ENCODE measurements around the gene SF3A1. TPM values are rescaled to one million over a fixed set of nuclear protein-coding genes. Genes with fewer than 3 reads are reported as not detected.

Gene SF3A1
- total RNA-seq, 1 donor from 2014 or later: 92.9 TPM

GRCh38 chr22:30320021-30320556 is 36.6 kb downstream of the SF3A1 start:
- no peak overlapping the region for H3K4me3 ChIP-seq
- H3K9me3 ChIP-seq: no peaks in the 10 kb centered on the region
- peaks cover 0 to 18% of the 10 kb centered on the region in 2 donors for H3K36me3 ChIP-seq
- H3K27ac ChIP-seq: peak overlapping the region; percentile 29 to 95
- peaks cover 19 to 86% of the 10 kb centered on the region in 2 donors for H3K4me1 ChIP-seq
- no peak for DNase-seq (ENCODE audit: low spot score in 2 of 2)
- no peak for TF ChIP-seq CTCF (IDR thresholded peaks at IDR 0.05)
- H3K27me3 ChIP-seq: no peaks in the 10 kb centered on the region
- intact Hi-C loops (cut with DNase I): no loop called here

GRCh38 chr22:30318799-30319419 is 37.8 kb downstream of the SF3A1 start:
- Histone ChIP-seq H3K4me3 (no peak overlapping the region), H3K27me3 (no peaks in the 10 kb centered on the region), H3K4me1 (peaks cover 19 to 80% of the 10 kb centered on the region in 2 donors), H3K36me3 (peaks cover 0 to 23% of the 10 kb centered on the region in 2 donors), H3K27ac (peak overlapping the region; percentile 2 to 51), H3K9me3 (no peaks in the 10 kb centered on the region)
- intact Hi-C loops (cut with DNase I): no loop called here
- TF ChIP-seq CTCF (IDR thresholded peaks at IDR 0.05): no peak
- DNase-seq (ENCODE audit: low spot score in 2 of 2): no peak

- intact Hi-C loops (cut with DNase I): no loop called here
- peak overlapping the region; percentile 6 to 22 for H3K27ac ChIP-seq
These were observed 38.9 kb downstream of the SF3A1 start for GRCh38 chr22:30317778-30318177.

GRCh38 chr22:30315962-30316576 is 40.6 kb downstream of the SF3A1 start:
- no peaks in the 10 kb centered on the region for H3K9me3 ChIP-seq
- no peaks in the 10 kb centered on the region for H3K27me3 ChIP-seq
- H3K27ac ChIP-seq: peak overlapping the region; percentile 6 to 58
- no peak for DNase-seq (ENCODE audit: low spot score in 2 of 2)
- no peak overlapping the region for H3K4me3 ChIP-seq
- H3K4me1 ChIP-seq: peaks cover 15 to 75% of the 10 kb centered on the region in 2 donors
- peaks cover 0 to 20% of the 10 kb centered on the region in 2 donors for H3K36me3 ChIP-seq
- no peak for TF ChIP-seq CTCF (IDR thresholded peaks at IDR 0.05)
- intact Hi-C loops (cut with DNase I): no loop called here

More at GRCh38 chr22:30317778-30318177, 38.9 kb downstream of the SF3A1 start:
- Histone ChIP-seq H3K4me3 (no peak overlapping the region), H3K36me3 (peaks cover 0 to 20% of the 10 kb centered on the region in 2 donors), H3K9me3 (no peaks in the 10 kb centered on the region), H3K27me3 (no peaks in the 10 kb centered on the region), H3K4me1 (peaks cover 12 to 73% of the 10 kb centered on the region in 2 donors)
- no peak for TF ChIP-seq CTCF (IDR thresholded peaks at IDR 0.05)
- DNase-seq (ENCODE audit: low spot score in 2 of 2): no peak

GRCh38 chr22:30314915-30315314 is 41.8 kb downstream of the SF3A1 start:
- TF ChIP-seq CTCF (IDR thresholded peaks at IDR 0.05): no peak
- Histone ChIP-seq H3K36me3 (peaks cover 0 to 13% of the 10 kb centered on the region in 2 donors), H3K27ac (peak overlapping the region; percentile 0 to 58), H3K27me3 (no peaks in the 10 kb centered on the region), H3K9me3 (no peaks in the 10 kb centered on the region), H3K4me1 (peaks cover 16 to 76% of the 10 kb centered on the region in 2 donors), H3K4me3 (no peak overlapping the region)
- intact Hi-C loops (cut with DNase I): loop anchor here (5.0 kb wide), 1 partner anchor 107 kb away; no protein-coding TSS in a partner anchor
- no peak for DNase-seq (ENCODE audit: low spot score in 2 of 2)

All from ascending aorta (tissue), 2 donors.